GM18870 (cell line): ENCODE results near the gene ZBTB20.
A peak's percentile ranks its signal among the peaks of the same experiment; 100 is the strongest.

Source experiments
- ATAC-seq: cut with Tn5 transposase; IDR thresholded peaks from one replicate; pipeline ENCODE4 v1.9.1; 2021; ENCODE audit warnings: moderate library complexity; ENCODE audit not compliant: unreplicated experiment

Gene ZBTB20

GRCh38 chr3:114428044-114428595, 719.0 kb downstream of the ZBTB20 start:
- ATAC-seq = peak; percentile 95

GRCh38 chr3:114427285-114428043, 719.6 kb downstream of the ZBTB20 start:
- ATAC-seq = no peak

- no peak for ATAC-seq
Observed at GRCh38 chr3:114424337-114424736, 722.8 kb downstream of the ZBTB20 start.

GRCh38 chr3:114421204-114421603, 725.9 kb downstream of the ZBTB20 start:
- no peak for ATAC-seq

- ATAC-seq = no peak
Observed at GRCh38 chr3:114420072-114420471, 727.0 kb downstream of the ZBTB20 start.

GRCh38 chr3:114418724-114419543, 728.2 kb downstream of the ZBTB20 start:
- ATAC-seq = peak; percentile 80

- peak; percentile 78 for ATAC-seq
Observed at GRCh38 chr3:114418107-114418506, 729.0 kb downstream of the ZBTB20 start.

GRCh38 chr3:114417675-114418074, 729.4 kb downstream of the ZBTB20 start:
- ATAC-seq = no peak

GRCh38 chr3:114417265-114417664, 729.8 kb downstream of the ZBTB20 start:
- no peak for ATAC-seq

- ATAC-seq = peak; percentile 79
Observed at GRCh38 chr3:114411811-114412803, 735.0 kb downstream of the ZBTB20 start.

GRCh38 chr3:114411190-114411668, 735.9 kb downstream of the ZBTB20 start:
- no peak for ATAC-seq

GRCh38 chr3:114408736-114409670, 738.1 kb downstream of the ZBTB20 start:
- ATAC-seq = no peak

- ATAC-seq = no peak
Observed at GRCh38 chr3:114406922-114407321, 740.2 kb downstream of the ZBTB20 start.

- ATAC-seq = no peak
Observed at GRCh38 chr3:114406286-114406685, 740.8 kb downstream of the ZBTB20 start.

GRCh38 chr3:114405202-114405990, 741.7 kb downstream of the ZBTB20 start:
- peak; percentile 79 for ATAC-seq

GRCh38 chr3:114404590-114404989, 742.5 kb downstream of the ZBTB20 start:
- no peak for ATAC-seq

GRCh38 chr3:114402838-114403237, 744.2 kb downstream of the ZBTB20 start:
- ATAC-seq = no peak

GRCh38 chr3:114401346-114401745, 745.7 kb downstream of the ZBTB20 start:
- ATAC-seq = no peak

- no peak for ATAC-seq
Observed at GRCh38 chr3:114400371-114400770, 746.7 kb downstream of the ZBTB20 start.
